A549 treated with Mapracorat at 1 μM for 4 hours (cell line): ENCODE results near the gene MCOLN2. TPM values are rescaled to one million over a fixed set of nuclear protein-coding genes. Genes with fewer than 3 reads are reported as not detected.

Experiments
- total RNA-seq: library from RNA; stranded (reverse); fragments of 200-300 nt; extraction: Qiagen RNA extraction; gene quantifications from 5 replicates; pipeline ENCODE4 v1.2.3, GENCODE V29; 2022

The MCOLN2 gene
- total RNA-seq, result 1.5 to 2.5 TPM (median 2.0 TPM) in 5 replicates

DNA sequence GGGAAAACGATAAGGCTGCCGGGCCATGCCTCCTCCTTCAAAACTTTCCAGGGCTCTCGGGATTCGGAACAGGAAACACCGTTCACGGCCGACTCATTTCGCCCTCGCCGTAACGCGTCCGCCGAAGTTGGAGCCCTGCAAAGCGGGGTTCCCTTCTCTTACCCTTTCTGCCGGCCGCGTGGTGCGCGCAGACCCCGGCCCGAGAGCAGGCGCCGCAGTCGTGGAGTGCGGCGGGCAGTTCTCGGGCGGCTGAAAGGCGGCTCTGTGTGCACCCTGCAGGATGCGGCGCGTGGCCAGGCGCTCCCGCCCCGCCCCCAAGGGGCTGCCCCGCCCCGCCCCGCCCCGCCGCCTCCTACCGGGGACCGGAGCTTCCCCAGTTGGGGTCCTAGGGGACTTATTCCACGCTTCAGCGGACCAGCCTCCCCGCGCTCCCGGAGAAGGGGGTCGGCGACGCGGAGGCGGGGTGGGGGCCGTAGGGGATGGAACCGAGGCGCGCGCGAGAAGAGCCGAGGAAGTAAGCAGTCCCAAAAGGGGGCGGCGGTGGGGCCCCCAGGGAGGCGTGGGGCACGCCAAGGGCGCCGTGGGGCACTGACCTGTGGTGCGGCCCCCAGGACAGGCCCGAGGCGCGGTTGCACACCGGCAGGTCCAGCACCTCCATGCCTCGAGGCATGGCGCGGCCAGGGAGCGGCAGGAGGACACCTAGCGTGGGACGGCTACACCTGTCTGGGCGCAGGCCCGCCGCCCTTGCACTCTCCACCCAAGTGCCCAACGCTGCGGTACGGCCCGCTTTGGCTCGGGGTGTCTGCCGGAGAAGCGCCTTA is at the start of gene MCOLN2:
MCOLN2 (minus strand) TSS at position 268 of the 821 bp plus-strand sequence; CDS start at position 27, 241 bp downstream.

DNA sequence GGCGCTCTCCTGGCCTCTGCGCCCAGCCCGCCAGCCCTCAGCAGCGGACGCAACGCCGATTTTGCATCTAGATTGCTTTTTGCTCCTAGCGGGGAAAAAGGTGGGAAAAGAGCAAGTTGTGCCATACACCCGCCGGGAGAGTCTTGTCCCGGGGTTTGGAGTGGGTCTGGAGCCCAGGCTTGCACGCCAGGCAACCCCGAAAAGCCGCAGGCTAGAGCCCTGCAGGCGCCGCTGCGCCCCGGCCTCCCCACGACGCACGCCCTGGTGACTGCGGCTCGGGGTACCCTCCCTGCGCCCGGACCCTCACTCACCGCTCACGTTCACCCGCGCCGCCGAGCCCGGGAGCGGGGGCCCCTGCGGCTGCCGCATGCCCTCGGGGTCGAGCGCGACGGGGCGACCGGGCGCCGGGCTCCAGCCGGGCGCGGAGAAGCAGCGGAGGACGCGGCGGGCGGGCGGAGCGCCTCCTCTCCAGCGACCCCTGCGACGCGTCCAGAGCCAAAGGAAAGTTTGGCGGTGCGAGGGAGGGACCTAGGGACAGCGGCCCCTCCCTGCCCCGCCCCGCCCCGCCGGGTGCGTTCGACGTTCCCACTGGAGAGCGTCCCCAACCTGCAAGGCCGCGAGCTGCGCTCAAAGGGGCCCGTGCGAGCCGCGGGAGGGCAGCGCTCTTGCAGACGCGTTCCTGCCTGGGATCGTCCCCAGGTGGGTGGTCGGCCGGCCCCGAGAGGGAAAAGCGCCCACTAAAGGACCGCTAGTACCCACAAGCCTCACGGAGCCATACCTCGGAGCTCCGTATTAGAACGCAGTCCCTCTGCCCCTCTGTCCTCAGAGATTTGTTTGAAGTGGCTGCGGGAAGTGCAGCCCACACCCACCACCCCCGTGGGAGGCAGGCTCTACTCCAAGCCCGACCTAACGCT is 104.0 kb downstream of the MCOLN2 start, which contains the start of gene LPAR3:
LPAR3 (minus strand) TSS at position 502 of the 914 bp plus-strand sequence. CDS start 27,086 bp downstream, outside the sequence.

Other genes starting within 250 kb of the MCOLN2 start
- gene LPAR3, start 103.9 kb downstream of the MCOLN2 start, total RNA-seq, result 0.16 to 0.33 TPM (median 0.25 TPM) in 5 replicates
- 3.6 to 4.3 TPM (median 4.0 TPM) in 5 replicates for gene MCOLN3, start 51.4 kb upstream of the MCOLN2 start, total RNA-seq
- gene SYDE2, start 203.9 kb upstream of the MCOLN2 start, total RNA-seq, result 0.68 to 1.1 TPM (median 0.74 TPM) in 5 replicates